HUES48 (cell line): ENCODE measurements around the gene ALDH7A1.

Source experiments
- H3K27ac ChIP-seq: one replicate; pipeline ENCODE4 v1.7.0; 2013; ENCODE audit warnings: low read depth, low read length, inconsistent platforms
- H3K27me3 ChIP-seq: 2 replicates; pipeline ENCODE4 v1.6.1; 2013; ENCODE audit warnings: mild to moderate bottlenecking, low read length; ENCODE audit not compliant: control insufficient read depth, insufficient read depth
- H3K36me3 ChIP-seq: 2 replicates; pipeline ENCODE4 v1.6.1; 2013; ENCODE audit warnings: low read length; ENCODE audit not compliant: control insufficient read depth, insufficient read depth
- H3K4me1 ChIP-seq: 2 replicates; pipeline ENCODE4 v1.6.1; 2013; ENCODE audit warnings: mild to moderate bottlenecking, low read length; ENCODE audit not compliant: control insufficient read depth, insufficient read depth
- H3K4me3 ChIP-seq: 2 replicates; pipeline ENCODE4 v1.5.1; 2013; ENCODE audit warnings: mild to moderate bottlenecking, low read depth, low read length
- H3K9ac ChIP-seq: 2 replicates; pipeline ENCODE4 v1.6.1; 2013; ENCODE audit warnings: mild to moderate bottlenecking, low read depth, low read length, moderate library complexity
- H3K9me3 ChIP-seq: 2 replicates; pipeline ENCODE4 v1.6.1; 2013; ENCODE audit warnings: low read length; ENCODE audit not compliant: control insufficient read depth, insufficient read depth

The ALDH7A1 gene

GRCh38 chr5:126535856-126536545 lies 59.0 kb downstream of the ALDH7A1 start:
- H3K4me3 ChIP-seq, result no peak overlapping the region
- H3K27me3 ChIP-seq, result no peaks in the 10 kb centered on the region
- H3K36me3 ChIP-seq, result no peaks in the 10 kb centered on the region
- no peak overlapping the region for H3K9ac ChIP-seq
- no peaks in the 10 kb centered on the region for H3K9me3 ChIP-seq
- no peaks in the 10 kb centered on the region for H3K4me1 ChIP-seq
- no peak overlapping the region for H3K27ac ChIP-seq

- Histone ChIP-seq H3K36me3 (no peaks in the 10 kb centered on the region), H3K9ac (no peak overlapping the region), H3K9me3 (no peaks in the 10 kb centered on the region), H3K27me3 (no peaks in the 10 kb centered on the region), H3K27ac (no peak overlapping the region), H3K4me1 (no peaks in the 10 kb centered on the region), H3K4me3 (no peak overlapping the region)
Observed at GRCh38 chr5:126534553-126534952, 60.5 kb downstream of the ALDH7A1 start.

- Histone ChIP-seq H3K9ac (no peak overlapping the region), H3K4me1 (no peaks in the 10 kb centered on the region), H3K36me3 (no peaks in the 10 kb centered on the region), H3K27me3 (no peaks in the 10 kb centered on the region), H3K9me3 (no peaks in the 10 kb centered on the region), H3K27ac (no peak overlapping the region), H3K4me3 (no peak overlapping the region)
Observed at GRCh38 chr5:126531543-126532120, 63.4 kb downstream of the ALDH7A1 start.

GRCh38 chr5:126527892-126528291 lies 67.1 kb downstream of the ALDH7A1 start:
- no peak overlapping the region for H3K9ac ChIP-seq
- H3K4me1 ChIP-seq, result no peaks in the 10 kb centered on the region
- no peak overlapping the region for H3K27ac ChIP-seq
- H3K9me3 ChIP-seq, result no peaks in the 10 kb centered on the region
- H3K36me3 ChIP-seq, result no peaks in the 10 kb centered on the region
- H3K27me3 ChIP-seq, result no peaks in the 10 kb centered on the region
- no peak overlapping the region for H3K4me3 ChIP-seq

- no peaks in the 10 kb centered on the region for H3K9me3 ChIP-seq
- H3K27me3 ChIP-seq, result no peaks in the 10 kb centered on the region
- H3K4me3 ChIP-seq, result no peak overlapping the region
- no peaks in the 10 kb centered on the region for H3K4me1 ChIP-seq
- H3K36me3 ChIP-seq, result no peaks in the 10 kb centered on the region
- H3K27ac ChIP-seq, result no peak overlapping the region
- H3K9ac ChIP-seq, result no peak overlapping the region
Observed at GRCh38 chr5:126527158-126527557, 67.9 kb downstream of the ALDH7A1 start.

- Histone ChIP-seq H3K4me3 (no peak overlapping the region), H3K27me3 (no peaks in the 10 kb centered on the region), H3K36me3 (no peaks in the 10 kb centered on the region), H3K9me3 (no peaks in the 10 kb centered on the region), H3K9ac (no peak overlapping the region), H3K27ac (no peak overlapping the region), H3K4me1 (no peaks in the 10 kb centered on the region)
Observed at GRCh38 chr5:126526493-126526892, 68.5 kb downstream of the ALDH7A1 start.

GRCh38 chr5:126525630-126526245 lies 69.3 kb downstream of the ALDH7A1 start:
- Histone ChIP-seq H3K9ac (no peak overlapping the region), H3K4me1 (no peaks in the 10 kb centered on the region), H3K9me3 (no peaks in the 10 kb centered on the region), H3K4me3 (no peak overlapping the region), H3K36me3 (no peaks in the 10 kb centered on the region), H3K27ac (no peak overlapping the region), H3K27me3 (no peaks in the 10 kb centered on the region)

GRCh38 chr5:126523818-126524510 lies 71.1 kb downstream of the ALDH7A1 start:
- no peak overlapping the region for H3K27ac ChIP-seq
- H3K27me3 ChIP-seq, result no peaks in the 10 kb centered on the region
- no peaks in the 10 kb centered on the region for H3K36me3 ChIP-seq
- peaks cover 7% of the 10 kb centered on the region; the same call in 1 of the 2 replicates for H3K4me1 ChIP-seq
- H3K4me3 ChIP-seq, result no peak overlapping the region
- no peak overlapping the region for H3K9ac ChIP-seq
- no peaks in the 10 kb centered on the region for H3K9me3 ChIP-seq

GRCh38 chr5:126521130-126521529 lies 73.9 kb downstream of the ALDH7A1 start:
- no peak overlapping the region for H3K4me3 ChIP-seq

GRCh38 chr5:126520593-126520953 lies 74.4 kb downstream of the ALDH7A1 start:
- no peak overlapping the region for H3K27ac ChIP-seq
- no peak overlapping the region for H3K4me3 ChIP-seq
- H3K4me1 ChIP-seq, result peaks cover 7% of the 10 kb centered on the region; the same call in 1 of the 2 replicates
- H3K9me3 ChIP-seq, result no peaks in the 10 kb centered on the region
- H3K9ac ChIP-seq, result no peak overlapping the region
- no peaks in the 10 kb centered on the region for H3K27me3 ChIP-seq
- no peaks in the 10 kb centered on the region for H3K36me3 ChIP-seq

More at GRCh38 chr5:126521130-126521529, 73.9 kb downstream of the ALDH7A1 start:
- H3K9ac ChIP-seq, result no peak overlapping the region
- no peak overlapping the region for H3K27ac ChIP-seq
- peaks cover 7% of the 10 kb centered on the region; the same call in 1 of the 2 replicates for H3K4me1 ChIP-seq
- H3K9me3 ChIP-seq, result no peaks in the 10 kb centered on the region
- no peaks in the 10 kb centered on the region for H3K27me3 ChIP-seq
- no peaks in the 10 kb centered on the region for H3K36me3 ChIP-seq
